H1 (cell line): ENCODE data around the gene GRID1. TPM values are rescaled to one million over a fixed set of nuclear protein-coding genes. Genes with fewer than 3 reads are reported as not detected.

ENCODE experiments used
- CBX5 ChIP-seq: fragments of 300-800, 300-1000 bp; sonication (generic); IDR thresholded peaks from 2 replicates; pipeline ENCODE4 v1.7.1; 2016; ENCODE audit warnings: antibody characterized with exemption, low read length, low read depth
- KDM5A ChIP-seq: fragments of 200-600 bp; IDR thresholded peaks from 2 replicates; pipeline ENCODE4 v1.7.1; 2012; ENCODE audit warnings: mild to moderate bottlenecking, low read length, inconsistent platforms, mixed read lengths
- polyA plus RNA-seq, 7 experiments: library from polyadenylated mRNA; depleted of rRNA in 3 of 7; stranded (reverse) in 5 of 7; unstranded in 2 of 7; fragments of >200 nt in 5 of 7; fragments of 200-250 nt in 2 of 7; gene quantifications; 1 replicate in 5 of 7; 2 replicates in 1 of 7; 4 replicates in 1 of 7; pipeline versions ENCODE4 v1.2.1 to v1.2.3, GENCODE V29; 2011 to 2013; ENCODE audit warnings: missing spikeins in 2 of 7, mixed read lengths in 2 of 7
- total RNA-seq: library from RNA; stranded (reverse); fragmentation: NEBNext Ultra II Directional; extraction: Animal tissue kit (Norgen Biotek cat#: 25700); gene quantifications from 2 replicates; pipeline ENCODE4 v1.2.1, GENCODE V29; 2021

Gene GRID1
- total and polyA plus RNA-seq, 2 of the 8 experiments (the other 6 are each of a cell fraction or from before 2014, with no cell fraction given), result 0.22 to 0.30 TPM

DNA sequence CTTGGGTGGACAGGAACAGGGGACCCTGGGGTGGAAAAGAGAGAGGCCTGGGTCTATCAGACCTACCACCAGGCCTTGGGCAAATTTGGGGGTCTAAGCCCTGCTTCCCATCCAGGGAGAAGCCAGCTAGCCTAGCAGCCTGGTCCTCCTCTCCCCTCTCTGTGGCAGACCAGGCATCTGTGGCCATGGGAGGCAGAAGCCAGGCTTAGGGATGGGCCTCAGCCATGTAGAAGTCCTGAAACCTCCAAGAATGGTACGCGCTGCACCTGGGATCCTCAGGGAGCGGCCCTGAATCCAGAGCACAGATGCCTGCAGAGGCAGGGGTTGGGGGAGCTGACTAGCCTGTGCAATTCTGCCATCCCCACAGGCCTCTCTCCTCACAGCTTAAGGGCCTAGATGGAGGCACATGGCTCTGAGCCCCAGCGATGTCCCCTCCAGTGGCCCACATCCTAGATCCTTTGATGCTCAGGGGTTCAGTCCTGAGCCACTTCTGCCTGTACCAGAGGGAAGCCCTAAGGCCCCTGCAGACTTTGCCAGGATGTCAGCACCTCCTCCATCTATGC lies 21.2 kb downstream of the GRID1 start (continued):
- TF ChIP-seq KDM5A (no peak), CBX5 (no peak)
- TF ChIP-seq, all 59 proteins: peak for 0
